ENCODE results near the gene ZNF280D.

The ZNF280D gene

GRCh38 chr15:56752986-56753385 is 19.7 kb upstream of the ZNF280D start:
- H3K27me3 ChIP-seq (ENCODE audit: control insufficient read depth in 1 of 2, insufficient read depth in 2 of 2, low read length in 2 of 2) = no peaks in the 10 kb centered on the region
- H3K9me3 ChIP-seq (ENCODE audit: control insufficient read depth in 2 of 2, low read length in 2 of 2) = no peaks in the 10 kb centered on the region
- H3K4me1 ChIP-seq (ENCODE audit: control insufficient read depth, insufficient read depth, low read length) = no peaks in the 10 kb centered on the region
- H3K9ac ChIP-seq (ENCODE audit: low read length in 2 of 2) = no peak overlapping the region
- H3K36me3 ChIP-seq (ENCODE audit: control insufficient read depth in 2 of 2, insufficient read depth in 2 of 2, low read length in 2 of 2) = no peaks in the 10 kb centered on the region
- no peak overlapping the region for H3K4me3 ChIP-seq (ENCODE audit: low read length in 2 of 2)
- no peak overlapping the region for H3K27ac ChIP-seq (ENCODE audit: low read length)

GRCh38 chr15:56749982-56750381 is 16.7 kb upstream of the ZNF280D start:
- Histone ChIP-seq H3K4me3 (ENCODE audit: low read length in 2 of 2) (no peak overlapping the region), H3K4me1 (ENCODE audit: control insufficient read depth, insufficient read depth, low read length) (no peaks in the 10 kb centered on the region), H3K9ac (ENCODE audit: low read length in 2 of 2) (no peak overlapping the region), H3K9me3 (ENCODE audit: control insufficient read depth in 2 of 2, low read length in 2 of 2) (no peaks in the 10 kb centered on the region), H3K27ac (ENCODE audit: low read length) (no peak overlapping the region), H3K36me3 (ENCODE audit: control insufficient read depth in 2 of 2, insufficient read depth in 2 of 2, low read length in 2 of 2) (no peaks in the 10 kb centered on the region), H3K27me3 (ENCODE audit: control insufficient read depth in 1 of 2, insufficient read depth in 2 of 2, low read length in 2 of 2) (no peaks in the 10 kb centered on the region)

- Histone ChIP-seq H3K36me3 (ENCODE audit: control insufficient read depth in 2 of 2, insufficient read depth in 2 of 2, low read length in 2 of 2) (no peaks in the 10 kb centered on the region), H3K4me1 (ENCODE audit: control insufficient read depth, insufficient read depth, low read length) (no peaks in the 10 kb centered on the region), H3K4me3 (ENCODE audit: low read length in 2 of 2) (no peak overlapping the region), H3K9me3 (ENCODE audit: control insufficient read depth in 2 of 2, low read length in 2 of 2) (no peaks in the 10 kb centered on the region), H3K27me3 (ENCODE audit: control insufficient read depth in 1 of 2, insufficient read depth in 2 of 2, low read length in 2 of 2) (no peaks in the 10 kb centered on the region), H3K9ac (ENCODE audit: low read length in 2 of 2) (no peak overlapping the region), H3K27ac (ENCODE audit: low read length) (no peak overlapping the region)
These were observed 11.7 kb upstream of the ZNF280D start for GRCh38 chr15:56744701-56745683.

DNA sequence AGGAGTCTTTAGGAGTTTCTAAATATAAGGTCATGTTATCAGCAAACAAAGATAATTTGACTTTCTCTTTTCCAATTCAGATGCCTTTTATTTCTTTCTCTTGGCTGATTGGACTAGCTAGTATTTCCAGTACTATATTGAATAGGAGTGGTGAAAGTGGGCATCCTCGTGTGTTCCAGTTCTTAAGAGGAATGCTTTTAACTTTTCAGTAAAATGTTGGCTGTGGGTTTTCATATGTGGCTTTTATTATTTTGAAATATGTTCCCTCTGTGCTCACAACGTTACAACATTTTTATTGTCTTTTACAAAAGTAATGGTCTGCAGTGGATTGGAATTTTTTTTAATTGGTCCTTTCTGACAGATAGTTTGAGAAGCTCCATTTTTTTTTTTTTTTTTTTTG is 8.2 kb upstream of the ZNF280D start:
- Histone ChIP-seq H3K27ac (ENCODE audit: low read length) (no peak overlapping the region), H3K4me1 (ENCODE audit: control insufficient read depth, insufficient read depth, low read length) (no peaks in the 10 kb centered on the region), H3K9ac (ENCODE audit: low read length in 2 of 2) (no peak overlapping the region), H3K4me3 (ENCODE audit: low read length in 2 of 2) (no peak overlapping the region), H3K36me3 (ENCODE audit: control insufficient read depth in 2 of 2, insufficient read depth in 2 of 2, low read length in 2 of 2) (no peaks in the 10 kb centered on the region), H3K27me3 (ENCODE audit: control insufficient read depth in 1 of 2, insufficient read depth in 2 of 2, low read length in 2 of 2) (no peaks in the 10 kb centered on the region), H3K9me3 (ENCODE audit: control insufficient read depth in 2 of 2, low read length in 2 of 2) (no peaks in the 10 kb centered on the region)

GRCh38 chr15:56739964-56740640 is 6.8 kb upstream of the ZNF280D start:
- H3K27ac ChIP-seq (ENCODE audit: low read length) = no peak overlapping the region
- no peaks in the 10 kb centered on the region for H3K36me3 ChIP-seq (ENCODE audit: control insufficient read depth in 2 of 2, insufficient read depth in 2 of 2, low read length in 2 of 2)
- H3K9me3 ChIP-seq (ENCODE audit: control insufficient read depth in 2 of 2, low read length in 2 of 2) = no peaks in the 10 kb centered on the region
- H3K9ac ChIP-seq (ENCODE audit: low read length in 2 of 2) = no peak overlapping the region
- H3K27me3 ChIP-seq (ENCODE audit: control insufficient read depth in 1 of 2, insufficient read depth in 2 of 2, low read length in 2 of 2) = no peaks in the 10 kb centered on the region
- no peak overlapping the region for H3K4me3 ChIP-seq (ENCODE audit: low read length in 2 of 2)
- H3K4me1 ChIP-seq (ENCODE audit: control insufficient read depth, insufficient read depth, low read length) = no peaks in the 10 kb centered on the region

DNA sequence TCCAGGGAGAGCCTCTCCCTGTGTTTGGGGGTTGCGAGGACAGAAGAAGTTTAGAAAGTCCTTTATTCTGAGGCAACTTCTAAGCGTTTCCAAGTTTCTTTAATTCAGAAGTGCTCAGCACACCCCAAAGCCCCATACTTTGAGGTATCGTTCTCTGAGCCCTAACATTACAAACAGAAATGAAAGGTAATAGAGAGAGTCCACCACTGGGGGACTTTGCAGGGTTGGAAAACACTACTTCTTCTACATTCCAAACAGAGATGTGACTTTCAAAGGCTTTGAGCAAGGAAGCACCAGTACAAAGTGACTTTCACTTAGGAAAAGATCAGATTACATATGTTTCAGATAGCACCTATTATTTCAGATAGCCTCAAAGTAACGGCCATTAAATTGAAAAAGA is 6.2 kb upstream of the ZNF280D start:
- Histone ChIP-seq H3K4me3 (ENCODE audit: low read length in 2 of 2) (no peak overlapping the region), H3K9me3 (ENCODE audit: control insufficient read depth in 2 of 2, low read length in 2 of 2) (no peaks in the 10 kb centered on the region), H3K4me1 (ENCODE audit: control insufficient read depth, insufficient read depth, low read length) (no peaks in the 10 kb centered on the region), H3K27me3 (ENCODE audit: control insufficient read depth in 1 of 2, insufficient read depth in 2 of 2, low read length in 2 of 2) (no peaks in the 10 kb centered on the region), H3K27ac (ENCODE audit: low read length) (no peak overlapping the region), H3K36me3 (ENCODE audit: control insufficient read depth in 2 of 2, insufficient read depth in 2 of 2, low read length in 2 of 2) (no peaks in the 10 kb centered on the region), H3K9ac (ENCODE audit: low read length in 2 of 2) (no peak overlapping the region)

DNA sequence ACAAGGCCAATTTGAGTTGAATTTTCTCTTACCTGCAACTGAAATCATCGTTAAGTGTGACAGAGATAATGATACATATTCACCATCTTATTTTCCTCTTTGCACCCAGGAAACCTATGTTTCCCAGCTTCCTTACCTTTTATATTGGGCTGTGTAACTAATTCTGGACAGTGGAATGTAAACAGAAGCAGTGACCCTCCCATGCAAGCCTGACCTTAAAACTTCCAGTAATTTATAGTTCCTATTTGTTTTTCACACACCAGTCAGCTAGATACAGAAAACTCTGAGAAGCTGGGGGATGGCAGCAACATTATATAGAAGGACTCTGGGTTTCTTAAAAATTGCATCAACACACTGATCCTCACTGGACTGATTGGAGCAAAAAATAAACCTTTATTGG is 4.5 kb upstream of the ZNF280D start:
- peaks cover 3% of the 10 kb centered on the region for H3K4me1 ChIP-seq (ENCODE audit: control insufficient read depth, insufficient read depth, low read length)

GRCh38 chr15:56736881-56737707 is 3.8 kb upstream of the ZNF280D start:
- Histone ChIP-seq H3K9ac (ENCODE audit: low read length in 2 of 2) (no peak overlapping the region), H3K36me3 (ENCODE audit: control insufficient read depth in 2 of 2, insufficient read depth in 2 of 2, low read length in 2 of 2) (no peaks in the 10 kb centered on the region), H3K9me3 (ENCODE audit: control insufficient read depth in 2 of 2, low read length in 2 of 2) (no peaks in the 10 kb centered on the region), H3K4me1 (ENCODE audit: control insufficient read depth, insufficient read depth, low read length) (peaks cover 6% of the 10 kb centered on the region), H3K27ac (ENCODE audit: low read length) (no peak overlapping the region), H3K27me3 (ENCODE audit: control insufficient read depth in 1 of 2, insufficient read depth in 2 of 2, low read length in 2 of 2) (no peaks in the 10 kb centered on the region), H3K4me3 (ENCODE audit: low read length in 2 of 2) (no peak overlapping the region)

More for the DNA sequence above, 4.5 kb upstream of the ZNF280D start:
- Histone ChIP-seq H3K27ac (ENCODE audit: low read length) (no peak overlapping the region), H3K9ac (ENCODE audit: low read length in 2 of 2) (no peak overlapping the region), H3K9me3 (ENCODE audit: control insufficient read depth in 2 of 2, low read length in 2 of 2) (no peaks in the 10 kb centered on the region), H3K4me3 (ENCODE audit: low read length in 2 of 2) (no peak overlapping the region), H3K36me3 (ENCODE audit: control insufficient read depth in 2 of 2, insufficient read depth in 2 of 2, low read length in 2 of 2) (no peaks in the 10 kb centered on the region), H3K27me3 (ENCODE audit: control insufficient read depth in 1 of 2, insufficient read depth in 2 of 2, low read length in 2 of 2) (no peaks in the 10 kb centered on the region)

- H3K4me1 ChIP-seq (ENCODE audit: control insufficient read depth, insufficient read depth, low read length) = peaks cover 10% of the 10 kb centered on the region
- no peaks in the 10 kb centered on the region for H3K36me3 ChIP-seq (ENCODE audit: control insufficient read depth in 2 of 2, insufficient read depth in 2 of 2, low read length in 2 of 2)
- H3K27me3 ChIP-seq (ENCODE audit: control insufficient read depth in 1 of 2, insufficient read depth in 2 of 2, low read length in 2 of 2) = no peaks in the 10 kb centered on the region
- no peaks in the 10 kb centered on the region for H3K9me3 ChIP-seq (ENCODE audit: control insufficient read depth in 2 of 2, low read length in 2 of 2)
- H3K9ac ChIP-seq (ENCODE audit: low read length in 2 of 2) = no peak overlapping the region
- H3K4me3 ChIP-seq (ENCODE audit: low read length in 2 of 2) = no peak overlapping the region
- no peak overlapping the region for H3K27ac ChIP-seq (ENCODE audit: low read length)
These were observed 3.0 kb upstream of the ZNF280D start for GRCh38 chr15:56736308-56736707.

DNA sequence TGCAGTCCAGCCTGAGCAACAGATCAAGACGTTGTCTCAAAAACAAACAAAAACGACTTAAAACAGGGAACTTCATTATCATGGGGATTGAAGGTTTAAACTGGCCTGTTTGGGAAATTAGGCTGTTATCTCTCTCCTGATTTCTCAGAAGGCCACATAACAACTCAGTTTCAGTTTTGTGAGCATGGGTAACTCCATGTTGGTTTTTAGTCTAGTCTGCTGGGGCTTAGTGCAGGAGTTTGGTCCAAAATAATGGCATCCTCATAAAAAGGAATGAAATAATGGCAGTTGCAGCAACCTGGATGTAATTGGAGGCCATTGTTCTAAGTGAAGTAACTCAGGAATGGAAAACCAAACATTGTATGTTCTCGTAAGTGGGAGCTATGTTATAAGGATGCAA is 2.3 kb upstream of the ZNF280D start:
- no peaks in the 10 kb centered on the region for H3K9me3 ChIP-seq (ENCODE audit: control insufficient read depth in 2 of 2, low read length in 2 of 2)
- H3K27me3 ChIP-seq (ENCODE audit: control insufficient read depth in 1 of 2, insufficient read depth in 2 of 2, low read length in 2 of 2) = no peaks in the 10 kb centered on the region
- peaks cover 12% of the 10 kb centered on the region for H3K4me1 ChIP-seq (ENCODE audit: control insufficient read depth, insufficient read depth, low read length)
- H3K36me3 ChIP-seq (ENCODE audit: control insufficient read depth in 2 of 2, insufficient read depth in 2 of 2, low read length in 2 of 2) = no peaks in the 10 kb centered on the region
- no peak overlapping the region for H3K27ac ChIP-seq (ENCODE audit: low read length)
- no peak overlapping the region for H3K9ac ChIP-seq (ENCODE audit: low read length in 2 of 2)
- no peak overlapping the region for H3K4me3 ChIP-seq (ENCODE audit: low read length in 2 of 2)
